Activated CD4-positive, alpha-beta T cell treated with anti-CD3 and anti-CD28 coated beads, Interleukin-2, Interleukin-4, amounts not matched to agents 100 ng/mL and 50 ng/mL, durations not matched to agents 16 hours and 8 hours (primary cell): ENCODE data around the gene PI4KA.
"Not testable (repeated sequence)": the region's sequence is repeated elsewhere in the genome, so short reads cannot be mapped to it uniquely, and the experiment has no call there.

Source experiments
- DNase-seq: peaks from one replicate; pipeline ENCODE4 v3.0.0-alpha.2; 2020; ENCODE audit warnings: low spot score

Gene PI4KA

DNA sequence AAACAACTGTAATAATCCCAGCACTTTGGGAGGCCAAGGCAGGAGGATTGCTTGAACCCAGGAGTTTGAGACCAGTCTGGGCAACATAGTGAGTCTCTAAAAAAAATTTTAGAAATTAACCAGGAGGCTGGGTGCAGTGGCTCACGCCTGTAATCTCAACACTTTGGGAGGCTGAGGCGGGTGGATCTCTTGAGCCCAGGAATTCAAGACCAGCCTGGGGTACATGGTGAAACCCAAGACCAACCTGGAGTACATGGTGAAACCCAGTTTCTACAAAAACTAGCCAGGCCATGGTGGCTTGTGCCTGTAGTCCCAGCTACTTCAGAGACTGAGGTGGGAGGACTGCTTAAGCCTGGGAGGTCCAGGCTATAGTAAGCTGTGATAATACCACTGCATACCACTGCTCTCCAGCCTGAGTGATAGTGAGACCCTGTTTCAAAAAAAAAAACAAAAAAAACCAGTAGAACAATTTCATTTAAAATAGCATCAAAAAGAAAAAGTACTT is 11.2 kb downstream of the PI4KA start:
- DNase-seq: no peak

DNA sequence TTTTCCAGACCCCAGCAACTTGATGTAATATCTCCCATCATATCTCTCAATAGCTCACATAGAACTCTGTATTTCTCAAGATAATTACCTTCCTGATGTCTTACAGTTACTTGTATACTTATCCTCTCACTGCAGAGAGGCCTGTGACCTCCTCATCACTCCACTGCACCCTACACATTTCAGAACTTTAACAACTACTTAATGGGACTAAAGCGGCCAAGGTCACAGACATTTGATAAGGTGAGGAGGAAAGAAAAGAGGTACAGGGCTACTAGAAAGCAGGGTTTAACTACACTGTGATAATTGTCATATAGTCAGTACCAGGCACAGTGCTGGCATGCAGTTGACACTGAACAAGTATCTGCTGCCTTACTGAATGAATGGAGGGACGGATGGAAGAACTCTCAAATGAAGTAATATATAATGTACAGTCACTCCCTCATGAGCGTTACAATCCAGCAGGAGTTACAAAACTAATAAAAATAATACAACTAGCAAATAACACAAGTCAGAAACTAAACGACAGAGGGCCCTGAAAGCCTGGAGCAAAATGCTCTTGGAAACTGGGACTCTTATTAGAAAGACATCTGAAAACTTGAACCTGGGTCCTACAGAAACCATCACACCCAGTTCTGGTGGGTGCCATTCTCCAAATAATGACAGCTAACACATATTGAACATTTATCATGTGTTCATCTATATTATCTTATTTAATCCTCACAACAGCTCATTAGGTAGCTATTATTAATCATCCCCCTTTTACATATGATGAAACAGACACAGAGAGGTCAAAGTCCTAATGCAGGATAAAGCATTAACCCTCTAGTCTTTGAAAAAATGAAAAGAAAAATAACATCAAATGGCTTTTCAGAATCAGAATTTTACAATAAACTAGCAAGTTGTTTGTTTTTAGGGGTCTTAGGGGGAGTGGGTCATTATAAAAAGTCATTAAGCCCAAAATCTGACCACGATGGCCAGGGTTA is 14.3 kb downstream of the PI4KA start:
- DNase-seq: no peak

DNA sequence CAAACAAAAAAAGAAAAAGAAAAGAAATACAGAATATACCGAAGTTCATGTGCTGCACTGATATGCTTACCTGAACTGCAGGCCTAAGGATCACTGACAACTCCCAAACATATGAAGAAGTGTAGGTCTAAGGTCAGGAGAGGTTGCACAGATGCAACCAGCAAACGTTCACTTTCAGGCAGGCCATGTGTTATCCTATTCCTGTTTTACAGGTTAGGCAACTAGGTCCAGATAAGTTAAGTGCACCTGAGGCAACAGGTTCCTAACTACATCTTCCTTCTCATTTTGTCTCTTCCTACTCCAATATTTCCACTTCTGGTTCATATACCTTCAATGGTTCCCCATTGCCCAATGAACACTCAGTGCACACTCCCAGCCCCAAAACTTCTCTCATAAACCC is 15.1 kb downstream of the PI4KA start:
- no peak for DNase-seq

DNA sequence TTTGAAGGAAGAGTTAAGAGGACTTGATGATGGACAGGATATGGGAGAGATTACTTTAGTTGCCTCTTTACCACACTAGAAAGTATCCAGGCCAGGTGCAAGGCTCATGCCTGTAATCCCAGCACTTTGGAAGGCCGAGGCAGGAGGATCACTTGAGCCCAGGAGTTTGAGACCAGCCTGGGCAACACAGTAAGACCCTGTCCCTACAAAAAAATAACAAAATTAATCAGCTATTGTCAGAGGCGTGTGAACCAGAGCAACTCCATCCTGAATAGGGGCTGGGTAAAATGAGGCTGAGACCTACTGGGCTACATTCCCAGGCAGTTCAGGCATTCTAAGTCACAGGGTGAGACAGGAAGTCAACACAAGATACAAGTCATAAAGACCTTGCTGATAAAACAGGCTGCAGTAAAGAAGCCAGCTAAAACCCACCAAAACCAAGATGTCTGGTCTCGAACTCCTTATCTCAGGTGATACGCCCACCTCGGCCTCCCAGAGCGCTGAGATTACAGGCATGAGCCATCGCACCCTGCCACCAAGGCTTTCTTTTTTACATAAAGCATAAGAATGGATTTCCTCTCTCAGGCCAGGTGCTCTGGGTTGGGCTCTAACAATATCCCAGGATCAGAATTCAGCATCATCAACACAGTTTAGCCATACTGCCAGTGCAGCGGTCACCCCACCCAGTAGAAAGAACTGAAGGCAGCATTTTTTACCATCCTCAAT is 17.8 kb downstream of the PI4KA start:
- DNase-seq: no peak

DNA sequence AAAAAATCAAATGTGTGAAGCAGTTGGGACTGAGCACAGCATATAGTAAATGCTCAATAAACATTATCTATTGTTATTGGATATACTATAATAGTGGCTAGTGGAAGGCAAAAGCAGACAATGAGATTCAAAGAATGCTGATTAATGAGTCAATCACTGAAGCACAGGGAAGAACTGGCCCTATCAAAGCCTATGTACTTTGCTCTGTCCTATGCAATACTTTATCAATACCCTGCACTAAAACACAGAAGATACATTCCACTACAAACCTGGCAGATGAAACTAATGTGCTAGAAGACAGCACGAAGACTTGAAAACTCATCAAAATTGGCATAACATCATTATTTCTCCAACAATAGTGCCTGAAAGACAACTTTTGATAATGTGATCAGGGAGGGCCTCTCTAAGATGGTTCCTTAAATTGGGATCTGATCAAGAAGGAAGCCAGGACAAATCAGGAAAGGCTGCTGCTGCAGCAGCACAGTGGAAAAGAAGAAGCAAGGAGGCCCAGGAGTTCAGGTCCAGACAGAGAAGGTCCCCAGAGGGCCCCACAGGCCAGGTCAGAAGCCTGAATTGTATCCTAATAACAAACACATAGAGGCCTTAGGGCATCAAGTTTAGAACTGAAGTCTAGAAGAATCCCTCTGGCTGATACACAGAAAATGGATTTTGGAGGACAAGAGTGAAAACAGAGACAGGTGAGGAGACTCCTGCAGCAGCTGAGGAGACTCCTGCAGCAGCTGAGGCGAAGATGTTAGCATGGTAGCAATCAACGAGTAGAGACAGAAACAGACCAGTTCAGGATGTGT is 18.6 kb downstream of the PI4KA start:
- DNase-seq: no peak

DNA sequence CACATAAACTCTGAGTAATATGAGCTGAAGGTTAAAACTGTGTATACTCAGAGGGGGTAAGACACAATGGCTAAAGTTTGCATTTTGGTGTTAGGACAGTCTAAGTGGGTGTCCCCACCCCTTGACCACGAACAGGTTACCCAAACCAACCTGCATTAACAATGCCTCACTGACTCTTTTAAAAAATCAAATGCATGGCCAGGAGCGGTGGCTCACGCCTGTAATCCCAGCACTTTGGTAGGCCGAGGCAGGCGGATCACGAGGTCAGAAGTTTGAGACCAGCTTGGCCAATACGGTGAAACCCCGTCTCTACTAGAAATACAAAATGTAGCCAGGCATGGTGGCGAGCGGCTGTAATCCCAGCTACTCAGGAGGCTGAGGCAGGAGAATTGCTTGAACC is 19.3 kb downstream of the PI4KA start:
- DNase-seq: not testable (repeated sequence)

DNA sequence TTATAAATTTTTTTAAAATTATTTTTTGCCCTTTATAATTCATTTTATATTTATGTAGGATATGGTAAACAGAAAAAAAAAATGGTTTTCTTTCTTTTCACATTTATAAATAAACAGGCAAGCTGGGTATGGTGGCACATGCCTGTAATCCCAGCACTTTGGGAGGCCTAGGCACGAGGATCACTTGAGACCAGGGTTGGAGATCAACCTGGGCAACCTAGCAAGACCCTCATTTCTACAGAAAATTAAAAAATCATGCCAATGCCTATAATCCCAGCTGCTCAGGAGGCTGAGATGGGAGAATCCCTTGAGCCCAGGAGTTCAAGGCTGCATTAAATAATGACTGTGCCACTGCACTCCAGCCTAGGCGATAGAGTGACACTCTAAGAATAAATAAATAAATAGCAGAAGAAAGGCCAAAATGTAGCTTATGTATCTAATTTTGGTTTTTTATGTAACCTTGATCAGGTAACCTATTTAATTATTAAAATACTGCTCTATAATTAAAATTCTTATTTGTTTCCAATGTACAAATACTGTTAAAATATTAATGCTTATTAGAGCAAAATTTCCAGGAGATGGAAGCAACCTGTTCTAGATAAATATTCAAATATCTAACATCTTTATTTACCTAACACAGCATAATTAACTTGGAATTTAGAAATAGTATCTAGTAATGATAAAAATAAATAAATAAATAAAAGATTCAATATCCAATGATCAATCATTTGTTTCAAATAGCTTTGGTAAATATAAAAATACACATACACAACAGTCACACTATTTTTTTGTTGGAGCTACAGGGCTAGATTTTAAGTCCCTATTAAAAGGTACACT is 21.4 kb downstream of the PI4KA start:
- no peak for DNase-seq

DNA sequence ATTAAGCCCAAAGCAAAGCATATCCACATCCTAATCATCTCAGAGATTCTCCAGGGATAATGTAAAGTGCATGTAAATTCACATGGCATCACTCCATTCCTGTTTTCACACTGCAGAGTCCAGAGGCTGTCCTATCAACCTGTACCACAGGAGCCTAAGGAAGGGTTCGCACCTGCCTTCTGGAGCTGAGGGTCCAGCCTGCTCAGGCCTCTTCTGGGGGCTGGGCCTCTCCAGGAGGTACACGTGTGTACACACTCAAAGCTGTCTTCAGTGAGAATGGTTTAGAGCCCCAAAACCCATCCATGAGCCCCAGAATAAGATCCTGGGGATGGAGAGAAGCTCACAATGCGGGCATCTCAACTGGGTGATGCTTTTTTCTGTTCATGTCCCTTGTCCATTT is 23.9 kb downstream of the PI4KA start:
- DNase-seq: no peak

DNA sequence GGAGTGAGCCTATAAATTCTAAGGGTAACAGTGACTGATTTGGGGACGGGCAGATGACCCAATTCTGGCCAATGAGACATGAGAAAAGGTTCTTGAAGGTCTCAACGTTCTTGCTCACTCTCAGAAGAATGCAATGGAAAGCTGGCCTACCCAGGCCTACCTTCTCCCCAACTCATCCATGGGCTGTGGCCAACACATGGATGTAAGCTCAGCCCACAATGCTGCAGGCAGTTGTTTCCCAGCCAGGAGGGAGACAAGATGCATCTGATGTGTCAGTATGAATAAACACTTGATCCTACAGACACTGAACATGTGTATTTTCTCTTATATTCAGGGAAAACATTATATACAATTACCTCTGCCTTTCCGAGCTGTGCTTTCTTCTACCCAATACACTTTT is 24.4 kb downstream of the PI4KA start:
- DNase-seq: no peak

DNA sequence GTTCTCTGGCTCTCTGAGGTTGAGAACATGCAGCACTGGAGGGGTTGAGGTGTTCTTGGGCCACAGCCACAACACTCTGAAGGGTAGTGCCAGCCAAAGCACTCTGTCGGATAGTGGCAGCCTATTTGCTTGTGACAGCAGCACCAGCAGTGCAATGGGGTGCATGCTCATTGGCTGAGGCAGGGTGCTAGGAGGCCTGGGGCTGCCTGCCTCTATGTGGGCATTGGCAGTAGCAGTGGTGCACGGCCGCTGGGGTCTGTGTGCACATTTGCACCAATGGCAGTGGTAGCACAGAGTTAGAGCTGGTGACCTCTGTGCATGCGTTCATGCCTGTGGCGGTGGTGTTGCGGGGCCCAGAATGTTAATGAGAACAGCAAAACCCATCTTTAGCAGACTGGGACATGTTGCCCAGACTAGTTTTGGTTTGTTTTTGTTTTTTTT is 25.4 kb downstream of the PI4KA start:
- no peak for DNase-seq

DNA sequence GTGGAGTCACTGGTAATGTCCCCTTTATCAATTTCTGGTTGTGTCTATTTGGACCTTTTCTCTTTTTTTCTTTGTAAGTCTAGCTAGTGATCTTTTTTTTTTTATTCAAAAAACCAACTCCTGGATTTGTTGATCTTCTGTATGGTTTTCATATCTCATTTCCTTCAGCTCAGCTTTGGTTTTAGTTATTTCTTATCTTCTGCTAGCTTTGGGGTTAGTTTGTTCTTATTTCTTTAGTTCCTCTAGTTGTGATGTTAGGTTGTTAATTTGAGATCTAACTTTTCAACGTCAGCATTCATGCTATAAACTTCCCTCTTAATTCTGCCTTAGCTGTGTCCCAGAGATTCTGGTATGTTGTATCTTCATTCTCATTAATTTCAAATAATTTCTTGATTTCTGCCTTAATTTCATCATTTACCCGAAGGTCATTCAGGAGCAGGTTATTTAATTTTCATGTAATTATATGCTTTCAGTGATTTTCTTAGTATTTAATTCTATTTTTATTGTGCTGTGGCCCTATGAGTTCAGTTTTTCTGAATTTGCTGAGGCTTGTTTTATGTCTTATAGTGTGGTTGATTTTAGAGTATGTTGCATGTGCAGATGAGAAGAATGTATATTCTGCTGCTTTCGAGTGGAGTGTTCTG is 29.0 kb downstream of the PI4KA start:
- DNase-seq: no peak

DNA sequence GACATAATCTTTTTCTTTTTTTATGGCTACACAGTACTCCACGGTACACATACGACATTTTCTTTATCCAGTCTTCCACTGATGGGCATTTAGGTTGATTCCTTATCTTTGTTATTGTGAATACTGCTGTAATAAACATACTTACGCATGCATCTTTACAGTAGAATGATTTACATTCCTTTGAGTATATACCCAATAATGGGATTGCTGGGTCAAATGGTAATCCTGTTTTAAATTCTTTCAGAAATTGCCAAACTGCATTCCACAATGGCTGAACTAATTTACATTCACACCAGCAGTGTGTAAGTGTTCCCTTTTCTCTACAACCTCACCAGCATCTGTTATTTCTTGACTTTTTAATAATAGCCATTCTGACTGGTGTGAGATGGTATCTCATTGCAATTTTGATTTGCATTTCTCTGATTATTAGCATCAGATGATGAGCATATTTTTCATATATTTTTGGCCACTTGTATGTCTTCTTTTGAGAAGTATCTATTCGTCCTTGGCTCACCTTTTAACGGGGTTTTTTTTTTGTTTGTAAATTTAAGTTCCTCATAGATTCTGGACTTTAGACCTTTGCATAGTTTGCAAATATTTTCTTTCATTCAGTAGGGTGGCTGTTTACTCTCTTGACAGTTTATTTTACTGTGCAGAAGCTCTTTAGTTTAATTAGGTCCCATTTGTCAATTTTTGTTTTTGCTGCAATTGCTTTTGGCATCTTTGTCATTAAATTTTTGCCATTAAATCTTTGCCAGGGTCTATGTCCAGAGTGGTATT is 32.0 kb downstream of the PI4KA start:
- not testable (repeated sequence) for DNase-seq

DNA sequence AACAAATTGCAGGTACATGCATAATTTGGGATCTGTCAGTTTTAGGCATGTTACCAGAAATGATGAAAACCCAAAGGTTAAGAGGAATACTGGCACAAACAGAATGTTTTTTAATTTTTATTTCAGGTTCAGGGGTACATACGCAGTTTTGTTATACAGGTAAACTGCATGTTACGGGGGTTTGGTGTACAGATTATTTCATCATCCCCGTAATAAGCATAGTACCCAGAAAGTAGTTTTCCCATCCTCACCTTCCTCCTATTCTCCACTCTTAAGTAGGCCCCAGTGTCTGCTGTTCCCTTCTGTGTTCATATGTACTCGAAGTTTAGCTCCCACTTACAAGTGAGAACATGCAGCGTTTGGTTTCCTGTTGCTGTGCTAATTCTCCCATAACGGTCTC is 33.0 kb downstream of the PI4KA start:
- no peak for DNase-seq

DNA sequence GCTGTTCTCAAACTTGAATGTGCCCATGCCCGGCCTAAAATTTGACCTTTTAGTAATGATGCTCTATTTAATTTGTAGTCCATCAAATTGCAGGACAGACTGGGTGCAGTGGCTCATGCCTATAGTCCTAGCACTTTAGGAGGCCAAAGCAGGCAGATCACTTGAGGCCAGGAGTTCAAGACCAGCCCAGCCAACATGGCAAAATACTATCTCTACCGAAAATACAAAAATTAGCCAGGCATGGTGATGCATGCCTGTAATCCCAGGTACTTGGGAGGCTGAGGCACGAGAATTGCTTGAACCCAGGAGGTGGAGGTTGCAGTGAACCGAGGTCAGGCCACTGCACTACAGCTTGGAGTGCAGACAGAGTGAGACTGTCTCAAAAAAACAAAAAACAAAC is 33.4 kb downstream of the PI4KA start:
- DNase-seq: not testable (repeated sequence)

DNA sequence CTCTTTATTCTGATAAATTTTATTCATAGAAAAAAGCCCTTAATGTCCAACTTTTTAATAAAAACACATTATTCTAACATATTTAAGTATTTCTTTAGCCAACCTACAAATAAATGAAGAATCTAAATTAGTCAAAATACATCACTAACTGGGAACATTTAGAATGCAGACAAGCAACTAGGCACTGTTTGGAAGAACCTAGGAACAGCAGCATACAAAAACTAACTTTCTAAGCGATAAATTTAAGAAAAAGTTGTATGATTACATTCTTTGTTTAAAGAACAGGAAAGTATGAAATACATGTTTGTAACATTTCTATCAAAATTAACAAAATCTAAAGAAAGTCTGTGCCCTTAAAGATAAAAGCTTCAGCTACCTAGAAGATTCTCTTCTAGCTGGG is 35.3 kb downstream of the PI4KA start:
- no peak for DNase-seq

DNA sequence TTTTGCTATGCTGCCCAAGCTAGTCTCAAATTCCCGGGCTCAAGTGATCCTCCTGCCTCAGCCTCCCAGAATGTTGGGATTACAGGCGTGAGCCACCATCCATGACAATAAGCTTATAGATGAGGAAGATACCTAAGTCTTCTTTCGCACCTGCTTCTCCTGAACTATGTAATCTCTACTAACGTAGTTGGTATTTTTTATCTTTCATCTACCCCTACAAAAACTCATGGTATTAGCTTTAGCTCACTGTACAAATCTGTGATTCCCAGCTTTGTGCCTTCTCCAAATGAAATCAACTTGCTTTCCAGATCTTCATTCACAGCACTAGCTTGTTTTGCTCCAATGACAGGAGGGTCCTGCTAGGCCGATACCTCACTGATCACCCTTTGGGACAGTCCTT is 36.4 kb downstream of the PI4KA start:
- no peak for DNase-seq

DNA sequence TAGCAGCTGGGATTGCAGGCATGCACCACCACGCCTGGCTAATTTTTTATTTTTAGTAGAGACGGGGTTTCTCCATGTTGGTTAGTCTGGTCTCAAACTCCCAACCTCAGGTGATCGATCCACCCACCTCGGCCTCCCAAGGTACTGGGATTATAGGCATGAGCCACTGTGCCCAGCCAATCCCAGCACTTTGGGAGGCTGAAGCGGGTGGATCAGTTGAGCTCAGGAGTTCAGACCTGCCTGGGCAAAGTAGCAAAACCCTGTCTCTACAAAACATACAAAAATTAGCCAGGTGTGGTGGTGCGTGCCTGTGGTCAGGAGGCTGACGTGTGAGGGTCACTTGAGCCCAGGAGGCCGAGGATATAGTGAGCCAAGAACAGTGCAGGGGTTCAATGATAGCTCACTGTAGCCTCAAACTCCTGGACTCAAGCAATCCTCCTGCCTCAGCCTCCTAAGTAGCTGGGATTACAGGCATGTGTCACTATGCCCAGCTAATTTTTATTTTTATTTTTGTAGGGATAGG is 36.8 kb downstream of the PI4KA start:
- not testable (repeated sequence) for DNase-seq

DNA sequence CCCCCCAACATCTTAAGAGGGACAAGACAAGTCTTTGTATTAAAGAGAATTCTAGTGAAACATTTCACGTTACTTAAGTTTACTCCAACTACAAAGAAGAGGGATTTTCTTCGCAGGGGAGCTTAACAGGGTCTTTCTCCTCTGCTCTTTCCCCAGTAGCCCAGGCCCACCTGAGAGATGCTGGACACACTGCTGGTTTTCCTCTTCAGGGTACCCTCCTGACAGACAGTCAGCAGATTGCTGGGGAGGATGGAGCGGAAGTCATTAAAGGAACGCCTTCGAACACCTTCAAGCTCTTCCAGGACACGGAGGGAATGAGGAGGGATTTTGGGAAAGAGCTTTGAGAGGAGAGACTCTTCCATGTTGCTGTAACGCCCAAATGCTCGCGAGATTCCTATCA is 39.1 kb downstream of the PI4KA start:
- no peak for DNase-seq

DNA sequence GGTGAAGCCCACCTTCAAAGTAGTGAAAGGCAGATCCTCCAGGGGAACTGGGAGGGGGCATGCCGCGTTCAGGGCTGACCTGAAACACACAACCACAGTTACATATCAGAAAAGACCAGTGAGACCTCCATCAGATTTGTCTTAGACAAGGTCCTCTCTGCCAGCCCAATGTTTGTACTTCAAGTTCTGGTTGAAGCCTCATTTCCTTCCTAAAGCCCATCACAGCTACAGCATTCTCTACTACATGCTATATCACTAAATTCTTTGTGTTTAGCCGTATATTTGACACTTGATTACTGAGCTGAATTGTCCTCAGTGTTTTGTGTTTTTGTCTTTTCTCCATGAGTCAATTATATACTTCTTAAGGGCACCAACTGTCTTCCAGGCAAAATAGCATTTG is 40.1 kb downstream of the PI4KA start:
- DNase-seq: no peak

DNA sequence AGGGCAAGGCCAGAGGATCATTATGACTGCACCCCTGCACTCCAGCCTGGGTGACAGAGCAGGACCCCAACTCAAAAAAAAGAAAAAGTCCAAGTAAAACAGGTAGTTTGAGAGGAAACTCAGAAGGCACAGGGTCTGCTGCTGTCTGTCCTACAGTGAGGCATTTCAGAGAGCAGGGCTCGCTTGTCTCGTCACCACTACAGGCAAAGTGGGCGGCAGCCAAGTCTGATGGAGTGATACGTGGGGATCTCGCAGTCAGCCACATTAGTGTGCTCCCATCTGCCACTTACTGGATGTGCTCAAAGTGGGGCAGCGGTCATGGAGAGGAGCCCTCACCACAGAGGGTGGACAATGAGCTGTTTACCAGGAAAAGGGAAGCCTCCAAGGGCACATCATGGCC is 42.1 kb downstream of the PI4KA start:
- DNase-seq: no peak
